ENCODE measurements around the gene EPYC. TPM values are rescaled to one million over a fixed set of nuclear protein-coding genes. Genes with fewer than 3 reads are reported as not detected.

EPYC gene
- total and polyA plus RNA-seq, 2 of the 4 experiments (the other 2 are of a cell fraction): not detected

GRCh38 chr12:90945070-90945649 lies 59.6 kb downstream of the EPYC start:
- no peak overlapping the region for H3K4me3 ChIP-seq (ENCODE audit: insufficient read depth, low read depth, low read length)
- no peak overlapping the region for H3K18ac ChIP-seq (ENCODE audit: low read depth, low read length)
- dilution Hi-C loops (cut with HindIII; ENCODE audit: low sequenced_read_pairs, unreplicated experiment) (no loop called here), intact Hi-C loops (cut with micrococcal nuclease) (no loop called here), in situ Hi-C loops (cut with MboI; ENCODE audit: low sequenced_read_pairs) (no loop called here)
- H3K4ac ChIP-seq (ENCODE audit: low read depth, low read length): no peak overlapping the region
- no peak overlapping the region for H3K14ac ChIP-seq (replicated peaks; ENCODE audit: low read depth, low read length)
- no TSS peak for BruUV-seq (replicated peaks)
- H3K9ac ChIP-seq (ENCODE audit: low read depth, low read length): no peak overlapping the region
- H3K27ac ChIP-seq (ENCODE audit: insufficient read depth, low read length): no peak overlapping the region
- WGBS, 2 experiments (ENCODE audit: extremely low coverage in 2 of 2, insufficient read length in 1 of 2): no CpG with 5 or more reads among the region's 1 CpG
- H2BK20ac ChIP-seq (ENCODE audit: low read depth, low read length): no peak overlapping the region
- ChIA-PET CTCF (interaction anchor here (0.6 to 1.5 kb wide), 5 partner anchors 14 to 1401 kb away, joined by 3 to 8 read pairs (median 4); no protein-coding TSS in a partner anchor), POLR2A (ENCODE audit: unreplicated experiment) (interaction anchor here (0.6 kb wide), 1 partner anchor 14 kb away, joined by 3 read pairs; no protein-coding TSS in a partner anchor)
- H2BK120ac ChIP-seq (ENCODE audit: low read depth, low read length): no peak overlapping the region
- H3K36me3 ChIP-seq (ENCODE audit: control insufficient read depth, insufficient read depth, low read length): no peaks in the 10 kb centered on the region
- H3K9me1 ChIP-seq (ENCODE audit: insufficient read depth, low read length): no peaks in the 10 kb centered on the region
- no peak overlapping the region for H2AK5ac ChIP-seq (ENCODE audit: low read depth, low read length)
- no peak overlapping the region for H2BK15ac ChIP-seq (ENCODE audit: low read depth, low read length)
- no peak overlapping the region for H4K5ac ChIP-seq (ENCODE audit: low read depth, low read length)
- no peak overlapping the region for H2AFZ ChIP-seq (replicated peaks; ENCODE audit: low read length, poor library complexity)
- H4K8ac ChIP-seq (ENCODE audit: low read depth in 2 of 2, low read length in 2 of 2): no peak overlapping the region
- DNase-seq (peak; percentile 49), ATAC-seq (ENCODE audit: low read depth) (peak; percentile 72)
- no peak overlapping the region for H4K91ac ChIP-seq (ENCODE audit: insufficient read depth, low read depth, low read length)
- H3K4me1 ChIP-seq (ENCODE audit: control insufficient read depth, insufficient read depth, low read length): no peaks in the 10 kb centered on the region
- H3K56ac ChIP-seq (ENCODE audit: extremely low read depth, insufficient read depth, low read length): no peak overlapping the region
- TF ChIP-seq RAD21 (IDR thresholded peaks at IDR 0.05; ENCODE audit: low read length): peak; percentile 38
- TF ChIP-seq SMC3 (IDR thresholded peaks at IDR 0.05; ENCODE audit: low read depth, low read length): peak; percentile 54
- peak; percentile 60 for TF ChIP-seq CTCF (conservative IDR thresholded peaks at IDR 0.05; ENCODE audit: low read depth, low read length)
- no peak for TF ChIP-seq POLR2A (IDR thresholded peaks at IDR 0.05; ENCODE audit: low read depth, low read length)
- no peaks in the 10 kb centered on the region for H4K20me1 ChIP-seq (ENCODE audit: insufficient read depth, low read length)
- H3K9me3 ChIP-seq (ENCODE audit: control insufficient read depth, insufficient read depth, low read length): no peaks in the 10 kb centered on the region
- H3K79me1 ChIP-seq (ENCODE audit: low read depth in 1 of 2, low read length in 2 of 2): no peaks in the 10 kb centered on the region
- no peak overlapping the region for H3K4me2 ChIP-seq (ENCODE audit: low read depth, low read length)
- H3K27me3 ChIP-seq (ENCODE audit: control insufficient read depth, insufficient read depth, low read length): no peaks in the 10 kb centered on the region
- no peak overlapping the region for H2BK5ac ChIP-seq (ENCODE audit: low read depth, low read length, poor library complexity, severe bottlenecking)
- H3K23ac ChIP-seq (ENCODE audit: low read depth, low read length): no peak overlapping the region
- H2AK9ac ChIP-seq (replicated peaks; ENCODE audit: low read depth, low read length, poor library complexity): no peak overlapping the region

All from IMR-90 (cell line).